ENCODE data around the gene ARHGAP26. TPM values are rescaled to one million over a fixed set of nuclear protein-coding genes. Genes with fewer than 3 reads are reported as not detected.

Gene ARHGAP26
- total and polyA plus RNA-seq, 5 donors: 13.2 to 56.9 (median 47.0) TPM

DNA sequence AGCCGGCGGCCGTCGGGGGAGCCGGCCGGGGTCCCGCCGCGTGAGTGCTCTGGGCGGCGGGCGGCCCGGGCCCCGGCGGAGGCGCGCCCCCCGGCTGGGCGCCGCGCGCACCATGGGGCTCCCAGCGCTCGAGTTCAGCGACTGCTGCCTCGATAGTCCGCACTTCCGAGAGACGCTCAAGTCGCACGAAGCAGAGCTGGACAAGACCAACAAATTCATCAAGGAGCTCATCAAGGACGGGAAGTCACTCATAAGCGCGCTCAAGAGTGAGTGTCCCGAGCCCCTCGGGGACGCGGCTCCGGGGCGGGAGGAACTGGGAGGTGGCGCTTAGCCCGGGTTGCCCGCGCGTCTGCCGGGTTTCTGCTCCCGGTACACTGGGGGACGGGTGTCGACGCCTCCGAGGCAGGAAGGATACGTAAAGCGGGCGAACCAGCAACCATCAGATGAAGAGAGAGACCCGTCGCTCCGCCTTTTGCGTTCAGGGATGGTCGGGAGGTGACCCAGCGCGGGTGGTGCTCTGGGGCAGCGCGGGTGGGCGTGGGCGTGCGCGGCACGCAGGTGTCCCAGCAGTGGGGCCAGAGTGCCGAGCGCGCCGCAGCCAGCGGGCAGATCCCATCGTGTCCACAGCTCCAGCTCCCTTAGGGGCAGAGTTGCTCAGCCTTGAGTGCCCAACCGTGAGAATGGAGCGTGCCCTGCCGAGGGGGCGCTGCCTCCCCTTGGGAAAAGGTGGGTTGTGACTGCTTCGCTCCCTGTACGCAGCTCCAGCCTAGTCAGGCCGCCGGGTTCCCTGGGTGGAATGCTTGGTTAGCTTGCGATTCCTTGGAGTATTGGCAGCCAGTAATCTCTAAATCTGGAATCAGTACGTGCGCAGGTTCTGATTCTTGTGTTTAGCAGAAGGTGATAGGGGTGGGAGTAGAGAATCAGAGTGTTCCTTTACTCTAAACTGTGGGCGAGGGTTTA lies 753 bp downstream of the ARHGAP26 start:
- WGBS: under 1% methylated on average over 86 of the region's 86 CpGs
- intact Hi-C loops (cut with DNase I): loop anchor here (5.0 to 10.0 kb wide), 3 partner anchors 94 to 101 kb away; no protein-coding TSS in a partner anchor
- peak overlapping the region; percentile 90 for H3K27ac ChIP-seq (ENCODE audit: low read length)

DNA sequence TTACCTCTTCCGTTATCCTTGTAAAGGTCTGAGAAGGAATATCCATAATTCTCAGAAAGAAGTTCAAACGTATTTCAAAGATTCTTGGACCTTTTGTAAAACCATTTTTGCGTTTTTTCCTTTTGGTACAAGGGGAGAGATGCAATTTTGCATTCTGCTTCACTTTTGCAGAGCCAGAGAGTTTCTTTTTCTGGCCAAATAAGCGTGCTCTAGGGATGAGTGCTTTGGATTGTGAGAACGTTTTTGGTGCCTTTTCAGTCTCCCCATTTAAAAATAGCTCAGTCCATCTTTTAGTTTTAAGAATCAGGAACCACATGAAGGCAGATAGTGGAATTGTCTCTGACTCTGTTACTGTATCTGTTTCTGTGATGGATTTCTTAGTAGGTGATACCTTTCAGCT lies 1.5 kb downstream of the ARHGAP26 start:
- 13% methylated on average over 5 of the region's 5 CpGs for WGBS
- Histone ChIP-seq H3K27ac (ENCODE audit: low read length) (peak overlapping the region; percentile 89), H3K27me3 (ENCODE audit: control insufficient read depth, insufficient read depth) (no peaks in the 10 kb centered on the region), H3K4me3 (ENCODE audit: low read length) (peak overlapping the region; percentile 73), H3K9me3 (ENCODE audit: control insufficient read depth, low read length) (no peaks in the 10 kb centered on the region), H3K4me1 (ENCODE audit: control insufficient read depth, insufficient read depth, low read length) (no peaks in the 10 kb centered on the region)
- DNase-seq (no peak), ATAC-seq (no peak)
- intact Hi-C loops (cut with DNase I): loop anchor here (5.0 to 10.0 kb wide), 3 partner anchors 93 to 101 kb away; no protein-coding TSS in a partner anchor

More for the DNA sequence above, 753 bp downstream of the ARHGAP26 start:
- no peaks in the 10 kb centered on the region for H3K4me1 ChIP-seq (ENCODE audit: control insufficient read depth, insufficient read depth, low read length)
- DNase-seq (peak; percentile 53 to 84 (median 82)), ATAC-seq (peak; percentile 22 to 28)
- H3K27me3 ChIP-seq (ENCODE audit: control insufficient read depth, insufficient read depth): no peaks in the 10 kb centered on the region
- no peaks in the 10 kb centered on the region for H3K9me3 ChIP-seq (ENCODE audit: control insufficient read depth, low read length)
- H3K4me3 ChIP-seq (ENCODE audit: low read length): peak overlapping the region; percentile 73

DNA sequence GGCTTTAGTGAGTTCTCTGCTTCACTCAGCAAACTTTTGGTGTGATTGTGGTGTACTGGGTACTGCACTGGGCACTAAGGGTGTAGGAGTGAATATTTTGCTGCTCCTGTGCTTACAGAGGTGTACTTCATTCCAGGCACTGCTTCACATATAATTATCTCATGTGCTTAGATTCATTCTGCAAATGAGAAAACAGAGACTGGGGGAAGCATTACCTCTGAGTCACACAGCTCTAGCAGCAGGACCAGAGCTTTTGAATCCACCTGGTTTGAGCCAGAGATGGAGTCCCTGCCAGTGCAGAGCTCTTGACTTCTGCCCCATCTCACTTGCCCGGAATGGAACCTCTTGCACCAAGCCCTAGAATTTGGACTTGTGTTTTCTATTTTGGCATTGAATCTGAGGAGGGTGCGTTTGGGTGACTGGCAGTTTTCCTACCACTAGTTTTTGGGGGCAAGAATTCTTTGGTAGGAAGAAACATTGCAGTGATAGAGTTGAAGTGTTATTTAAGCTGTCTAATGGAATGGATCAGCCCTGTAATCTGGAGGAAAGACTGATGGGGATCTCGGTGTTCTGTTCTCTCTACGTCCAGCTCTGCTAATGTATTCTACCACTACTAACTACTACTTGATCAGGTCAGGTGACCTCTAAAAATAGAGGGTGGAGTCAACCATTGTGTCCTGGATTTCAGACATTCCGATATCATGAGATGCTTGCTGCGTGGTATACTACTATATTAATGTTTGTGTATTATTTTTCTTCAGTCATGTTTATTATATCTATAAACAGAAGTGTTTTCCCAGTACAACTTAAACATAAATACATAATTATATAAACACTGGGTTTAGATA lies 2.5 kb downstream of the ARHGAP26 start:
- Histone ChIP-seq H3K9me3 (ENCODE audit: control insufficient read depth, low read length) (no peaks in the 10 kb centered on the region), H3K4me1 (ENCODE audit: control insufficient read depth, insufficient read depth, low read length) (peaks cover 2% of the 10 kb centered on the region), H3K27ac (ENCODE audit: low read length) (peak overlapping the region; percentile 89), H3K27me3 (ENCODE audit: control insufficient read depth, insufficient read depth) (no peaks in the 10 kb centered on the region), H3K4me3 (ENCODE audit: low read length) (peak overlapping the region; percentile 73)
- intact Hi-C loops (cut with DNase I): loop anchor here (5.0 to 10.0 kb wide), 3 partner anchors 92 to 100 kb away; no protein-coding TSS in a partner anchor
- 59% methylated on average over 6 of the region's 6 CpGs for WGBS
- DNase-seq (no peak), ATAC-seq (no peak)

DNA sequence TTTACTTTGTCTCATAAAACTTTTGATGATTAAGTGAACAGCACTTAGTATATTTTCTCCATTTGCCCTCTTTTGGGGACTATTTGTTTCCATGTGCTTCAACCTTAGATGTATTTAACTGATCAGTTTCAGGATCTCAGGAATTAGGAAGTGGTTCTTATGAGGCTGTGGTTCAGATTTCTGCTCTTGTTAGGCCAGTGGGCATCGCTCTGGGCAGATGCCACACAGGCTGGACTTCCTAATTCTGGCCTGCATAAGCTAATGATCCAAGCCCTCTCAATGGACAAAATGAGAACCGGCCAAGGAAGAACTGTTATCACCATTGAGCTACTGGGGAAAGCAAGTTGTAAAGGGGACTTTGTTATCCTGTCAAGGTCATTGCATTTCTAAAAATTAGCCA lies 6.9 kb downstream of the ARHGAP26 start:
- no peaks in the 10 kb centered on the region for H3K27me3 ChIP-seq (ENCODE audit: control insufficient read depth, insufficient read depth)
- DNase-seq (no peak), ATAC-seq (no peak)
- H3K4me1 ChIP-seq (ENCODE audit: control insufficient read depth, insufficient read depth, low read length): peaks cover 16% of the 10 kb centered on the region
- no peak overlapping the region for H3K27ac ChIP-seq (ENCODE audit: low read length)
- intact Hi-C loops (cut with DNase I): loop anchor here in 1 of 4 donors (10.0 kb wide), 1 partner anchor 88 kb away; no protein-coding TSS in a partner anchor
- 82% methylated on average over 2 of the region's 2 CpGs for WGBS
- H3K4me3 ChIP-seq (ENCODE audit: low read length): no peak overlapping the region
- no peaks in the 10 kb centered on the region for H3K9me3 ChIP-seq (ENCODE audit: control insufficient read depth, low read length)

DNA sequence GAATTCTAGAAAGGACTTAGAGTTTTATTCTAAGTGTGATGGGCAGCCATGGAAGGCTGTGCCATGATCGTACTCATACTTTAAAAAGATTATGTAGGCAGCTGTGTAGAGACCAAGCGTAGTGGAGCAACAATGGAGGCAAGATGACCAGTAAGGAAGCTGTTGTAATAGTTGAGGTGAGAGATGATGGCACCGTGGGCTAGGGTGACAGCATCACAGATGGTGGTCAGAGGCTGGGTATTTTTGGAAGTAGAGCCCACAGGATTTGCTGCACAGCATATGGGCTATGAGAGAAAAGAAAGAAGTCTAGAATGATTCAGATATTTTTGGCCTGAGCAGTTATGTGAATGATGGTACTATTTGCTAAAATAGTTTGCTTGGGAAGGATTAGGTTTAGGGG lies 7.7 kb downstream of the ARHGAP26 start:
- Histone ChIP-seq H3K27me3 (ENCODE audit: control insufficient read depth, insufficient read depth) (no peaks in the 10 kb centered on the region), H3K9me3 (ENCODE audit: control insufficient read depth, low read length) (no peaks in the 10 kb centered on the region), H3K4me3 (ENCODE audit: low read length) (no peak overlapping the region), H3K4me1 (ENCODE audit: control insufficient read depth, insufficient read depth, low read length) (peaks cover 22% of the 10 kb centered on the region), H3K27ac (ENCODE audit: low read length) (peak overlapping the region; percentile 56)
- intact Hi-C loops (cut with DNase I): loop anchor here in 1 of 4 donors (10.0 kb wide), 1 partner anchor 87 kb away; no protein-coding TSS in a partner anchor
- WGBS: 79% methylated on average over 3 of the region's 3 CpGs
- ATAC-seq (no peak), DNase-seq (no peak)

DNA sequence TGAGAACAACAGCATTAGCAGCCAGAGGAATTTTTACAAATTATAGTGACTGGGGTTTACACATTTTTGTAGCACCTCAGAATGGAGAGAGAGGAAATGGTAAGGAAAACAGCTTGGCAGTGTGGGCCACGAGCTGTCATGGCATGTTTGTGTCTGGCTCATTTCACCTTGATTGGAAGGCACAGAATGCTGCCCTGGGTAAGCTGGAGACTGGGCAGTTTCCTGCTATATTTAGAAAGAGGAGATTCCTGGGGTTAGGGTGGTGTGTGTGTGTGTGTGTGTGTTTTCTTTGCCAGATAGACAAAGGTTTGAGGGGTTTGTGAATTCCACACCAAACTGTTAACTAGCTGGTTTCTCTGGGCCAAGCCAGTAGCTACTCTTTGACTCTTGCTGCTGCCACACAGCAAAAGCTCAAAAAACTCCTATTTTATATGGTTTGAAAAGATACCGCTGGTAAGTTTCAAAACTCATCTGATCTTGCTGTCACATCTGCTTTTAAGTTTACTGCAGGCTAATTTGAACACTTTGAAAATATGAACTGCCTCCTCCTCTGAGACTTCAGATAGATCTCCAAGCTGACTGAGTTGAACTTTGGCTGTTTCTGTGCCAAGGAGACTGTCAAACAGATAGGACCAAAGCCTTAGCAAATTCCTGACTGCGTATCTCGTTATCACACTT lies 9.1 kb downstream of the ARHGAP26 start:
- intact Hi-C loops (cut with DNase I): loop anchor here in 1 of 4 donors (10.0 kb wide), 1 partner anchor 85 kb away; no protein-coding TSS in a partner anchor
- ATAC-seq (peak; percentile 26 to 28), DNase-seq (no peak)
- Histone ChIP-seq H3K4me3 (ENCODE audit: low read length) (no peak overlapping the region), H3K4me1 (ENCODE audit: control insufficient read depth, insufficient read depth, low read length) (peaks cover 33% of the 10 kb centered on the region), H3K27me3 (ENCODE audit: control insufficient read depth, insufficient read depth) (no peaks in the 10 kb centered on the region), H3K9me3 (ENCODE audit: control insufficient read depth, low read length) (no peaks in the 10 kb centered on the region), H3K27ac (ENCODE audit: low read length) (peak overlapping the region; percentile 63)
- 26% methylated on average over 4 of the region's 4 CpGs for WGBS

DNA sequence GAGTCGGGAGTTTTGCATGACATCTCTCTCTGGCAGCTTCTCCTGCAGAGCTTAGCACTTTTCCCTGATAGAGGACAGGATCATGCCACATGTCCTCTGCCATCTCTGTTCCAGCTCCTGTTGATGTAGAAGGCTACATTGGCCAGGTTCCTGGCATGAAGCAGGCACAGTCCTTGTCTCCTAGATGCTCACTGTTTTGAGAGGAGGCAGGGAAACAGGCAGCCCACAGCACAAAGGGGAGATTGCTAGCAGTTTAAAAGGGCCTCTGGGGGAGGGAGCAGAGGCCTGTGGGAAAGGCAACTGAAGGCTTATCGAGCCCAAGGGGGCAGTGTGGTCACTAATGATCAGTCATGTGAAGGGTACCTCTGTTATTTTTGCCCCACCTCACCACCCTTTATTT lies 10.7 kb downstream of the ARHGAP26 start:
- WGBS: 31% methylated on average over 2 of the region's 2 CpGs
- H3K4me3 ChIP-seq (ENCODE audit: low read length): no peak overlapping the region
- no peaks in the 10 kb centered on the region for H3K27me3 ChIP-seq (ENCODE audit: control insufficient read depth, insufficient read depth)
- intact Hi-C loops (cut with DNase I): no loop called here
- DNase-seq: no peak
- ATAC-seq: peak; percentile 14 to 37
- H3K9me3 ChIP-seq (ENCODE audit: control insufficient read depth, low read length): no peaks in the 10 kb centered on the region
- peak overlapping the region; percentile 94 for H3K27ac ChIP-seq (ENCODE audit: low read length)
- peaks cover 33% of the 10 kb centered on the region for H3K4me1 ChIP-seq (ENCODE audit: control insufficient read depth, insufficient read depth, low read length)

DNA sequence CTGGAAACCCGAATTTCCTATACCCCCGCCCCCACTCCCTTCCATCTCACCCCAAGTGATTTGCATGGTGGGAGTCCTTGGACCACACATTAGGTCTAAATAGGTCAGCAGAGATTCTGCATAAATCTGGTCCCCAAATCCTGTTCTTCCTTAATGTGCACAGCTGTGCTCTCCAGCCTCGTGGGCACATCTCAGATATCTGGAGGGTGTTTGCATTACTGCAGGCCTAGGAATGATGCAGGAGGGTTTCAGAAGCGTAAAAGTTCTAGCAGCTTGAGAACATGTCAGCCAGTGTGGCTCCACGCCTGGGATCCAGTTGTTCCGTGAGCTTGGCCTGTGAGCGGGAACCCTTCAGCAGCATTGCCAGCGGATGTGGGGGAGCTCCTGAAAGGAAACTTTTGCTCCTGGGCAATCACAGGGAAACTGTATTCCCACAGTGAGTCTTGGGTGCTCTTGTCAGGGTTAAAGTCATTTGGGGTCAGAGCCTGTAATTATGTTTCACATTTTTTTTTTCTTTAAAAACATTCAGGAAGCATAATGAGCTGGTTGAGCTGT lies 12.9 kb downstream of the ARHGAP26 start:
- Histone ChIP-seq H3K27me3 (ENCODE audit: control insufficient read depth, insufficient read depth) (no peaks in the 10 kb centered on the region), H3K9me3 (ENCODE audit: control insufficient read depth, low read length) (no peaks in the 10 kb centered on the region), H3K4me3 (ENCODE audit: low read length) (no peak overlapping the region), H3K27ac (ENCODE audit: low read length) (peak overlapping the region; percentile 90), H3K4me1 (ENCODE audit: control insufficient read depth, insufficient read depth, low read length) (peaks cover 31% of the 10 kb centered on the region)
- ATAC-seq (peak; percentile 56 to 73), DNase-seq (peak; percentile 72 to 91 (median 84))
- intact Hi-C loops (cut with DNase I): no loop called here
- WGBS: 39% methylated on average over 8 of the region's 8 CpGs

DNA sequence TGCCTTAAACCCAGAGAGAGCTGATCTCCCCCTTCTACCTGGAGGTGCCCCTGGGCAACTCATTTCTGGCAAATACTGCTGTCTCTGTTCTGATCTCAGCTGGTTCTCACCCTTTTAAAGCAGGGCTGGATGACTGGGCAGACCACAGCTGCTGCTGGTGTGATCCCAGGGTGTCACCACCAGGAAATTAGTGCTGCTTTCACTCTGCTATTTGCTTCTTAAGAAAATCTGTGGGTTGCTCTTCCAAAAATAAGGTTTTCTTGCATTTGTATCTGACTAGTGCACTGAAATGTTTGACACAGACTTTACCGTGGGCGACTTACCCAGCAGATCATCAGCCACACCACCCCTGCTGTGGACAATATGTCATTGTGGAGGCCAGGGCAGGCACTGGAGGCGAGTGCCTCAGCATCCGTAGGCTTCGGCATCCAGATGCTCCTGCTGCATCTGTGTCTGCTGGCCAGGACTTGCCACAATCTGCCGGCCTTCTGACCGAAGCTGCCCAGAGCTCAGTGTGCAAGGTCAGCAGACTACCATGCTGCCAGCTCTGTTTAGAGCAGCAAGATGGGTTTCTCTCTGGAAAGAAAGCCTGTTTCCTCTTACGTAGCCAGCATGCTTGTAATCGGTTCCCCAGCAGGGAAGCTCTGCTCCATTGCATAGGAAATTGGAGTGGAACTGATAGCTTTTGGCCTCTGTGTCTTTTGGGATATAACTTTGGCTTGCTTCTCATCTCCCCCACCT lies 13.6 kb downstream of the ARHGAP26 start:
- no peaks in the 10 kb centered on the region for H3K9me3 ChIP-seq (ENCODE audit: control insufficient read depth, low read length)
- peak overlapping the region; percentile 90 for H3K27ac ChIP-seq (ENCODE audit: low read length)
- no peaks in the 10 kb centered on the region for H3K27me3 ChIP-seq (ENCODE audit: control insufficient read depth, insufficient read depth)
- peak; percentile 67 to 81 for ATAC-seq
- no peak overlapping the region for H3K4me3 ChIP-seq (ENCODE audit: low read length)
- peak; percentile 54 to 80 (median 74) for DNase-seq
- intact Hi-C loops (cut with DNase I): no loop called here
- WGBS: 8% methylated on average over 9 of the region's 9 CpGs
- peaks cover 29% of the 10 kb centered on the region for H3K4me1 ChIP-seq (ENCODE audit: control insufficient read depth, insufficient read depth, low read length)
